ENCODE measurements around the gene TNPO1.

TNPO1 gene

GRCh38 chr5:72841756-72842535 is 25.5 kb downstream of the TNPO1 start:
- TF ChIP-seq CREB1 (IDR thresholded peaks at IDR 0.05; ENCODE audit: low read depth), result no peak
- no peak for TF ChIP-seq TCF12 (IDR thresholded peaks at IDR 0.05; ENCODE audit: low read depth)
- TF ChIP-seq TAF1 (IDR thresholded peaks at IDR 0.05; ENCODE audit: low read depth), result no peak

GRCh38 chr5:72842816-72843215 is 26.4 kb downstream of the TNPO1 start:
- TF ChIP-seq YY1 (IDR thresholded peaks at IDR 0.05; ENCODE audit: low read depth), result no peak
- TF ChIP-seq NFIC (IDR thresholded peaks at IDR 0.05), result no peak
- TF ChIP-seq RAD21 (IDR thresholded peaks at IDR 0.05; ENCODE audit: low read depth), result peak; percentile 9; the same call in 1 of the 2 replicates
- TF ChIP-seq EP300 (IDR thresholded peaks at IDR 0.05; ENCODE audit: borderline replicate concordance), result no peak

GRCh38 chr5:72844218-72844603 is 27.8 kb downstream of the TNPO1 start:
- TF ChIP-seq CREB1 (IDR thresholded peaks at IDR 0.05; ENCODE audit: low read depth), result no peak
- TF ChIP-seq EGR1 (IDR thresholded peaks at IDR 0.05), result no peak
- TF ChIP-seq MAX (IDR thresholded peaks at IDR 0.05), result no peak
- TF ChIP-seq TCF12 (IDR thresholded peaks at IDR 0.05; ENCODE audit: low read depth), result no peak
- no peak for TF ChIP-seq EP300 (IDR thresholded peaks at IDR 0.05; ENCODE audit: borderline replicate concordance)
- TF ChIP-seq NFIC (IDR thresholded peaks at IDR 0.05), result no peak
- TF ChIP-seq FOXM1 (IDR thresholded peaks at IDR 0.05; ENCODE audit: borderline replicate concordance, low read depth), result no peak
- TF ChIP-seq, protein P1, sequence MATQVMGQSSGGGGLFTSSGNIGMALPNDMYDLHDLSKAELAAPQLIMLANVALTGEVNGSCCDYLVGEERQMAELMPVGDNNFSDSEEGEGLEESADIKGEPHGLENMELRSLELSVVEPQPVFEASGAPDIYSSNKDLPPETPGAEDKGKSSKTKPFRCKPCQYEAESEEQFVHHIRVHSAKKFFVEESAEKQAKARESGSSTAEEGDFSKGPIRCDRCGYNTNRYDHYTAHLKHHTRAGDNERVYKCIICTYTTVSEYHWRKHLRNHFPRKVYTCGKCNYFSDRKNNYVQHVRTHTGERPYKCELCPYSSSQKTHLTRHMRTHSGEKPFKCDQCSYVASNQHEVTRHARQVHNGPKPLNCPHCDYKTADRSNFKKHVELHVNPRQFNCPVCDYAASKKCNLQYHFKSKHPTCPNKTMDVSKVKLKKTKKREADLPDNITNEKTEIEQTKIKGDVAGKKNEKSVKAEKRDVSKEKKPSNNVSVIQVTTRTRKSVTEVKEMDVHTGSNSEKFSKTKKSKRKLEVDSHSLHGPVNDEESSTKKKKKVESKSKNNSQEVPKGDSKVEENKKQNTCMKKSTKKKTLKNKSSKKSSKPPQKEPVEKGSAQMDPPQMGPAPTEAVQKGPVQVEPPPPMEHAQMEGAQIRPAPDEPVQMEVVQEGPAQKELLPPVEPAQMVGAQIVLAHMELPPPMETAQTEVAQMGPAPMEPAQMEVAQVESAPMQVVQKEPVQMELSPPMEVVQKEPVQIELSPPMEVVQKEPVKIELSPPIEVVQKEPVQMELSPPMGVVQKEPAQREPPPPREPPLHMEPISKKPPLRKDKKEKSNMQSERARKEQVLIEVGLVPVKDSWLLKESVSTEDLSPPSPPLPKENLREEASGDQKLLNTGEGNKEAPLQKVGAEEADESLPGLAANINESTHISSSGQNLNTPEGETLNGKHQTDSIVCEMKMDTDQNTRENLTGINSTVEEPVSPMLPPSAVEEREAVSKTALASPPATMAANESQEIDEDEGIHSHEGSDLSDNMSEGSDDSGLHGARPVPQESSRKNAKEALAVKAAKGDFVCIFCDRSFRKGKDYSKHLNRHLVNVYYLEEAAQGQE (IDR thresholded peaks at IDR 0.05; ENCODE audit: low read depth), result no peak
- no peak for TF ChIP-seq RAD21 (IDR thresholded peaks at IDR 0.05; ENCODE audit: low read depth)
- TF ChIP-seq TAF1 (IDR thresholded peaks at IDR 0.05; ENCODE audit: low read depth), result no peak
- no peak for TF ChIP-seq YY1 (IDR thresholded peaks at IDR 0.05; ENCODE audit: low read depth)
- TF ChIP-seq, protein P2, sequence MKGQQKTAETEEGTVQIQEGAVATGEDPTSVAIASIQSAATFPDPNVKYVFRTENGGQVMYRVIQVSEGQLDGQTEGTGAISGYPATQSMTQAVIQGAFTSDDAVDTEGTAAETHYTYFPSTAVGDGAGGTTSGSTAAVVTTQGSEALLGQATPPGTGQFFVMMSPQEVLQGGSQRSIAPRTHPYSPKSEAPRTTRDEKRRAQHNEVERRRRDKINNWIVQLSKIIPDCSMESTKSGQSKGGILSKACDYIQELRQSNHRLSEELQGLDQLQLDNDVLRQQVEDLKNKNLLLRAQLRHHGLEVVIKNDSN (IDR thresholded peaks at IDR 0.05), result no peak
- TF ChIP-seq TEAD4 (IDR thresholded peaks at IDR 0.05), result no peak
- no peak for TF ChIP-seq CEBPB (IDR thresholded peaks at IDR 0.05)
- no peak for TF ChIP-seq ZBTB7A (IDR thresholded peaks at IDR 0.05; ENCODE audit: low read depth)

DNA sequence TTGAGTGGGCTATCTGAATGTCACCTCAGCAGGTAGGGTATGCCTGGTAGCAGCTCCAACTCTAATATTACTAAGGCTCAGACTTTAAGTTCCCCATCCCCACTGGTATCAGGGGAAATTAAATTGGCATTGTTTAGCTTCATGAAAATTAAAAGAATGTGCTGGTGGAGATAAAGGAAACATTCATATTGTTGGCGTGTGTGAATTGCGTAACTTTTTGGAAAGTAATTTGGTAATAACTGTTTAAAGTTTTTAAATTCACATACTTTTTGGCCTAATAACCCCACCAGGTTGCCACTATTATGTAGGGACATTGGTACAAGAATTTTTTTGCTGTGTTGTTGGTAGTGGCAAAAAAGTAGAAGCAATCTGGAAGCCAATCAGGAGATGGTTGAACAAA is 29.4 kb downstream of the TNPO1 start:
- TF ChIP-seq, protein P1 (IDR thresholded peaks at IDR 0.05; ENCODE audit: low read depth), result no peak
- TF ChIP-seq YY1 (IDR thresholded peaks at IDR 0.05; ENCODE audit: low read depth), result no peak
- TF ChIP-seq CEBPB (IDR thresholded peaks at IDR 0.05), result peak; percentile 68
- TF ChIP-seq ZBTB7A (IDR thresholded peaks at IDR 0.05; ENCODE audit: low read depth), result no peak

DNA sequence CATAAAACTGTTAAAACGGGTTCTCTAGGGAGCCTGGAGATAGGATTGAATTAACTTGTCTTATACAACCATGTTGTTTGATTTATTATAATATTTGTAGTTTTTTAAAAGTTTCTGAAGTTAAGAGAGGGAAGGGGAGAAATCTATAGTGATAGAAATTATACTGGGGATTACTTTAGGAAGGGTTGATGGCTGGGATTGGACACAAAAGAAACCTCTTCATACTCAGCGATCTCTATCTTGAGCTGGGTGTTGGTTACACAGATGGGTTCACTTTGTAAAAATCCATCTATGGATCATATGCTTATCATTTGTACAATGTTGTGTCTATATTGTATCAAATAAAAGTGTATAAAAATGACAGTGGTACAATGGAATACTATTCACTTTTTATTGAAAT is 30.0 kb downstream of the TNPO1 start:
- TF ChIP-seq TCF12 (IDR thresholded peaks at IDR 0.05; ENCODE audit: low read depth), result no peak
- TF ChIP-seq YY1 (IDR thresholded peaks at IDR 0.05; ENCODE audit: low read depth), result no peak
- TF ChIP-seq CREB1 (IDR thresholded peaks at IDR 0.05; ENCODE audit: low read depth), result no peak
- TF ChIP-seq TAF1 (IDR thresholded peaks at IDR 0.05; ENCODE audit: low read depth), result no peak
- TF ChIP-seq EP300 (IDR thresholded peaks at IDR 0.05; ENCODE audit: borderline replicate concordance), result no peak
- TF ChIP-seq, protein P1 (IDR thresholded peaks at IDR 0.05; ENCODE audit: low read depth), result no peak
- no peak for TF ChIP-seq EGR1 (IDR thresholded peaks at IDR 0.05)
- TF ChIP-seq NFIC (IDR thresholded peaks at IDR 0.05), result no peak
- no peak for TF ChIP-seq CEBPB (IDR thresholded peaks at IDR 0.05)

Measured in Ishikawa (cell line).